HG03196 (cell line): ENCODE measurements around the gene METTL4.
A peak's percentile ranks its signal among the peaks of the same experiment; 100 is the strongest.

Source experiments
- ATAC-seq: cut with Tn5 transposase; IDR thresholded peaks from one replicate; pipeline ENCODE4 v1.9.1; 2021; ENCODE audit not compliant: unreplicated experiment

The METTL4 gene

GRCh38 chr18:2568129-2568528, 3.2 kb downstream of the METTL4 start:
- ATAC-seq, result no peak

- ATAC-seq, result no peak
Observed at GRCh38 chr18:2564373-2564772, 6.9 kb downstream of the METTL4 start.

- peak; percentile 50 for ATAC-seq
Observed at GRCh38 chr18:2559249-2559648, 12.1 kb downstream of the METTL4 start.

GRCh38 chr18:2557536-2557935, 13.8 kb downstream of the METTL4 start:
- no peak for ATAC-seq

- no peak for ATAC-seq
Observed at GRCh38 chr18:2555895-2556294, 15.4 kb downstream of the METTL4 start.

GRCh38 chr18:2554696-2555095, 16.6 kb downstream of the METTL4 start:
- ATAC-seq, result no peak

GRCh38 chr18:2551425-2551824, 19.9 kb downstream of the METTL4 start:
- no peak for ATAC-seq

GRCh38 chr18:2549462-2549861, 21.8 kb downstream of the METTL4 start:
- ATAC-seq, result no peak

GRCh38 chr18:2547477-2548087, 23.7 kb downstream of the METTL4 start:
- ATAC-seq, result no peak

GRCh38 chr18:2545155-2545554, 26.1 kb downstream of the METTL4 start:
- no peak for ATAC-seq

- ATAC-seq, result peak; percentile 56
Observed at GRCh38 chr18:2541925-2542563, 29.3 kb downstream of the METTL4 start.

- no peak for ATAC-seq
Observed at GRCh38 chr18:2540575-2540974, 30.7 kb downstream of the METTL4 start.

- no peak for ATAC-seq
Observed at GRCh38 chr18:2538844-2539243, 32.5 kb downstream of the METTL4 start.

- ATAC-seq, result no peak
Observed at GRCh38 chr18:2538236-2538635, 33.1 kb downstream of the METTL4 start.

- ATAC-seq, result no peak
Observed at GRCh38 chr18:2537296-2537695, 34.0 kb downstream of the METTL4 start.

GRCh38 chr18:2536493-2536892, 34.8 kb downstream of the METTL4 start:
- no peak for ATAC-seq

GRCh38 chr18:2536063-2536462, 35.2 kb downstream of the METTL4 start:
- no peak for ATAC-seq

GRCh38 chr18:2535419-2535910, 35.8 kb downstream of the METTL4 start:
- ATAC-seq, result no peak

- no peak for ATAC-seq
Observed at GRCh38 chr18:2534906-2535305, 36.4 kb downstream of the METTL4 start.

GRCh38 chr18:2532797-2533196, 38.5 kb downstream of the METTL4 start:
- ATAC-seq, result no peak

GRCh38 chr18:2531751-2532150, 39.6 kb downstream of the METTL4 start:
- ATAC-seq, result no peak

GRCh38 chr18:2529154-2529553, 42.2 kb downstream of the METTL4 start:
- ATAC-seq, result no peak

- ATAC-seq, result no peak
Observed at GRCh38 chr18:2526329-2526728, 45.0 kb downstream of the METTL4 start.
